DOHH2 (cell line): ENCODE measurements around the gene PSD4.

ENCODE experiments used
- H3F3A ChIP-seq: fragments of 200-600 bp; sonication (generic), shearing (Covaris generic); 2 replicates; pipeline ENCODE4 v1.6.0; 2016; ENCODE audit warnings: antibody characterized with exemption, mild to moderate bottlenecking; ENCODE audit not compliant: control insufficient read depth, insufficient read depth
- H3K27ac ChIP-seq: fragments of 200-600 bp; sonication (generic); 2 replicates; pipeline ENCODE4 v1.5.1; 2014; ENCODE audit warnings: low read depth, mild to moderate bottlenecking, low read length, moderate library complexity
- H3K27me3 ChIP-seq: fragments of 200-600 bp; sonication (generic); 2 replicates; pipeline ENCODE4 v1.6.1; 2014; ENCODE audit warnings: mild to moderate bottlenecking, low read length, mixed read lengths; ENCODE audit not compliant: control insufficient read depth
- H3K36me3 ChIP-seq: fragments of 200-600 bp; sonication (generic); 2 replicates; pipeline ENCODE4 v1.6.1; 2014; ENCODE audit warnings: mild to moderate bottlenecking, low read length, moderate library complexity, mixed read lengths; ENCODE audit not compliant: control insufficient read depth
- H3K4me1 ChIP-seq: fragments of 200-600 bp; sonication (generic); 2 replicates; pipeline ENCODE4 v1.6.1; 2014; ENCODE audit warnings: mild to moderate bottlenecking, low read length, mixed read lengths; ENCODE audit not compliant: control insufficient read depth
- H3K4me2 ChIP-seq: fragments of 200-600 bp; sonication (generic); 2 replicates; pipeline ENCODE4 v1.6.0; 2014; ENCODE audit warnings: mild to moderate bottlenecking, low read length, moderate library complexity
- H3K4me3 ChIP-seq: fragments of 200-600 bp; sonication (generic); 2 replicates; pipeline ENCODE4 v1.5.1; 2014; ENCODE audit warnings: mild to moderate bottlenecking, low read length, mixed read lengths
- H3K79me2 ChIP-seq: fragments of 200-600 bp; sonication (generic); 2 replicates; pipeline ENCODE4 v1.6.1; 2014; ENCODE audit warnings: mild to moderate bottlenecking, low read length, mixed read lengths; ENCODE audit not compliant: control insufficient read depth
- H3K9me2 ChIP-seq: fragments of 200-600 bp; sonication (generic); replicated peaks from 2 replicates; pipeline ENCODE4 v1.6.1; 2014; ENCODE audit warnings: mild to moderate bottlenecking, low read length, mixed read lengths; ENCODE audit not compliant: control insufficient read depth
- H3K9me3 ChIP-seq: fragments of 200-600 bp; sonication (generic); 2 replicates; pipeline ENCODE4 v1.6.1; 2014; ENCODE audit warnings: antibody characterized with exemption, low read length, mixed read lengths; ENCODE audit not compliant: control insufficient read depth, insufficient read depth
- H4K20me1 ChIP-seq: fragments of 200-600 bp; sonication (generic); 2 replicates; pipeline ENCODE4 v1.6.0; 2014; ENCODE audit warnings: low read depth, mild to moderate bottlenecking, antibody characterized with exemption, low read length, moderate library complexity; ENCODE audit not compliant: control insufficient read depth, insufficient read depth
- CTCF ChIP-seq: fragments of 200-600 bp; sonication (generic); IDR thresholded peaks from one replicate; pipeline ENCODE4 v1.5.1; 2014; ENCODE audit warnings: antibody characterized with exemption, mild to moderate bottlenecking, low read depth, low read length; ENCODE audit not compliant: poor library complexity, severe bottlenecking
- EZH2phosphoT487 ChIP-seq: fragments of 200-600 bp; sonication (generic); IDR thresholded peaks from 2 replicates; pipeline ENCODE4 v1.6.1; 2017; ENCODE audit warnings: borderline replicate concordance, mild to moderate bottlenecking, antibody characterized with exemption, low read length, moderate library complexity, mixed read lengths

Gene PSD4

GRCh38 chr2:113180131-113180946, 6.6 kb downstream of the PSD4 start:
- H3F3A ChIP-seq, result peaks cover 5% of the 10 kb centered on the region; the same call in 1 of the 2 replicates
- H3K4me2 ChIP-seq, result no peak overlapping the region
- H3K79me2 ChIP-seq, result peaks cover 98% of the 10 kb centered on the region
- no peak overlapping the region for H3K4me3 ChIP-seq
- peaks cover 94% of the 10 kb centered on the region for H3K36me3 ChIP-seq
- H3K27me3 ChIP-seq, result no peaks in the 10 kb centered on the region
- TF ChIP-seq CTCF, result no peak
- TF ChIP-seq EZH2phosphoT487, result no peak
- H3K9me3 ChIP-seq, result no peaks in the 10 kb centered on the region
- peaks cover 43% of the 10 kb centered on the region for H4K20me1 ChIP-seq
- H3K4me1 ChIP-seq, result peaks cover 21% of the 10 kb centered on the region
- no peak overlapping the region for H3K27ac ChIP-seq
- H3K9me2 ChIP-seq, result no peaks in the 10 kb centered on the region

GRCh38 chr2:113181258-113182051, 7.7 kb downstream of the PSD4 start:
- Histone ChIP-seq H3K4me2 (no peak overlapping the region), H4K20me1 (peaks cover 32% of the 10 kb centered on the region), H3K9me2 (no peaks in the 10 kb centered on the region), H3K27me3 (no peaks in the 10 kb centered on the region), H3K79me2 (peaks cover 94% of the 10 kb centered on the region), H3K4me3 (no peak overlapping the region), H3F3A (no peaks in the 10 kb centered on the region), H3K27ac (no peak overlapping the region), H3K4me1 (peaks cover 9% of the 10 kb centered on the region), H3K36me3 (peaks cover 94% of the 10 kb centered on the region), H3K9me3 (no peaks in the 10 kb centered on the region)
- no peak for TF ChIP-seq CTCF
- TF ChIP-seq EZH2phosphoT487, result no peak

- Histone ChIP-seq H3K4me1 (0 out of 2 replicates have a peak, but pooled peaks cover 3% of the 10 kb centered on the region), H3K27ac (no peak overlapping the region), H3K9me3 (no peaks in the 10 kb centered on the region), H4K20me1 (peaks cover 20% of the 10 kb centered on the region), H3K9me2 (no peaks in the 10 kb centered on the region), H3F3A (no peaks in the 10 kb centered on the region), H3K36me3 (peaks cover 93% of the 10 kb centered on the region), H3K27me3 (no peaks in the 10 kb centered on the region), H3K4me3 (no peak overlapping the region), H3K79me2 (peaks cover 86% of the 10 kb centered on the region), H3K4me2 (no peak overlapping the region)
- TF ChIP-seq EZH2phosphoT487, result no peak
- no peak for TF ChIP-seq CTCF
Observed at GRCh38 chr2:113182471-113183260, 8.9 kb downstream of the PSD4 start.
